ENCODE data around the gene ARL6IP4. TPM values are rescaled to one million over a fixed set of nuclear protein-coding genes. Genes with fewer than 3 reads are reported as not detected.

ARL6IP4 gene
- total RNA-seq, 2 donors from 2014 or later, result 173 to 228 TPM

DNA sequence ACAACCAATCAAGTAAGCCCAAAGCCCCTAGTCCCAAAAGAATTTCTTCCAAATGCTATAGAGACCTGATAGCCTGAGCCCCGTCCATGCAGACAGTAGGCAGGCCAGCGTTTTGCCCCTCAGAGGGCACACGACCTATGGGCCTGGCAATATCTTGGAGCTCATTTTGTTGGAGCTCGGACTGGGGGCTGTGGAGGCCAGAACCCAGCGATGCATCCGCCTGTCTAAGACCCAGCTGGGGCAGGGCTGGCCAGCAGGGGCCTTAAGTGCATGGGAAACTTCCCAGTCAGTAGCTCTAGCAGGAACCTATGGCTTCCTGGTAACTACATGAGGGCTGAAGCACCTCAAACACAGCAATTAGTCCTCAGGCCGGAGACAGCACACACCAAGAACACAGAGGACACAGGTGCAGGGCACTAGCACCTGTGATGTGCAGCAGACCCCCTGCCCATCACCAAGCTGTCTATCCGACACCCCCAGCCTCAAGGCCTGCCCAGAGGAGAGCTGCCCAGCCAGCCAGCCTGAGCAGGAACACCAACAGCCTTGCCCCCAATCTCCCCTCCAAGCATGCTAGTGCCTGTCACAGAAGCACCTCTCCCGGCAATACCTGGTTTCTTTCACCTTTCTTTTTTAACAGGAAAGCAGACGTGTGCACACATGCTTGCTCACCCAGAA is 50.8 kb downstream of the ARL6IP4 start:
- DNase-seq (ENCODE audit: low spot score) (no peak), ATAC-seq (ENCODE audit: insufficient number of reproducible peaks, low FRiP score, low read depth) (no peak)
- Histone ChIP-seq H3K4me3 (no peak overlapping the region), H3K27ac (no peak overlapping the region), H3K9me3 (no peaks in the 10 kb centered on the region), H3K27me3 (replicated peaks; ENCODE audit: insufficient read depth) (no peaks in the 10 kb centered on the region), H3K4me1 (ENCODE audit: control insufficient read depth in 1 of 2, low read depth in 2 of 2) (no peaks in the 10 kb centered on the region), H3K36me3 (no peaks in the 10 kb centered on the region)
- TF ChIP-seq, protein P1, sequence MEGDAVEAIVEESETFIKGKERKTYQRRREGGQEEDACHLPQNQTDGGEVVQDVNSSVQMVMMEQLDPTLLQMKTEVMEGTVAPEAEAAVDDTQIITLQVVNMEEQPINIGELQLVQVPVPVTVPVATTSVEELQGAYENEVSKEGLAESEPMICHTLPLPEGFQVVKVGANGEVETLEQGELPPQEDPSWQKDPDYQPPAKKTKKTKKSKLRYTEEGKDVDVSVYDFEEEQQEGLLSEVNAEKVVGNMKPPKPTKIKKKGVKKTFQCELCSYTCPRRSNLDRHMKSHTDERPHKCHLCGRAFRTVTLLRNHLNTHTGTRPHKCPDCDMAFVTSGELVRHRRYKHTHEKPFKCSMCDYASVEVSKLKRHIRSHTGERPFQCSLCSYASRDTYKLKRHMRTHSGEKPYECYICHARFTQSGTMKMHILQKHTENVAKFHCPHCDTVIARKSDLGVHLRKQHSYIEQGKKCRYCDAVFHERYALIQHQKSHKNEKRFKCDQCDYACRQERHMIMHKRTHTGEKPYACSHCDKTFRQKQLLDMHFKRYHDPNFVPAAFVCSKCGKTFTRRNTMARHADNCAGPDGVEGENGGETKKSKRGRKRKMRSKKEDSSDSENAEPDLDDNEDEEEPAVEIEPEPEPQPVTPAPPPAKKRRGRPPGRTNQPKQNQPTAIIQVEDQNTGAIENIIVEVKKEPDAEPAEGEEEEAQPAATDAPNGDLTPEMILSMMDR (IDR thresholded peaks at IDR 0.05), result no peak

Other genes starting within 250 kb of the ARL6IP4 start
- gene HCAR1, start 249.8 kb upstream of the ARL6IP4 start, total RNA-seq, result not detected
- gene DENR, start 227.9 kb upstream of the ARL6IP4 start, total RNA-seq, result 10 to 100 TPM; 16.4 to 37.2 TPM
- 1 to 10 TPM in 1 of 2 donors, under 1 TPM in 1; 0.63 to 1.8 TPM for gene CCDC62, start 206.1 kb upstream of the ARL6IP4 start, total RNA-seq
- 100 to 1,000 TPM; 109 to 131 TPM for gene HIP1R, start 145.2 kb upstream of the ARL6IP4 start, total RNA-seq
- gene VPS37B, start 84.6 kb upstream of the ARL6IP4 start, total RNA-seq, result 10 to 100 TPM; 30.9 to 50.1 TPM
- gene ABCB9, start 14.2 kb upstream of the ARL6IP4 start, total RNA-seq, result 1 to 10 TPM; 6.3 to 7.0 TPM
- 1 to 10 TPM; 6.6 to 9.6 TPM for gene OGFOD2, start 5.4 kb upstream of the ARL6IP4 start, total RNA-seq
- gene PITPNM2, start 170.4 kb downstream of the ARL6IP4 start, total RNA-seq, result 10 to 100 TPM in 1 of 2 donors, 1 to 10 TPM in 1; 7.9 to 14.3 TPM

Measured in thoracic aorta (tissue), 2 donors.